ENCODE results near the gene BACE1. TPM values are rescaled to one million over a fixed set of nuclear protein-coding genes. Genes with fewer than 3 reads are reported as not detected.

Gene BACE1
- total and polyA plus RNA-seq, 10 of the 15 experiments (the other 5 are each of a cell fraction or from before 2014, with no cell fraction given) = 0.07 to 1.6 (median 0.32) TPM

GRCh38 chr11:117298195-117298594 lies 17.9 kb downstream of the BACE1 start:
- ChIA-PET POLR2A (no interaction called here), RAD21 (ENCODE audit: unreplicated experiment) (no interaction called here), CTCF (interaction anchor here (0.6 kb wide), 1 partner anchor 62 kb away, joined by 3 read pairs; no protein-coding TSS in a partner anchor), SMC1A (ENCODE audit: uncharacterized antibody, unreplicated experiment) (interaction anchor here (0.6 kb wide), 1 partner anchor 54 kb away, joined by 4 read pairs; no protein-coding TSS in a partner anchor)
- intact Hi-C loops (cut with micrococcal nuclease; ENCODE audit: unreplicated experiment) (no loop called here), in situ Hi-C loops (cut with MboI) (no loop called here)
- Histone ChIP-seq H3K4me1 (ENCODE audit: control insufficient read depth, insufficient read depth, low read length) (no peaks in the 10 kb centered on the region), H3K9me3 (replicated peaks; ENCODE audit: control insufficient read depth, insufficient read depth, low read length) (no peaks in the 10 kb centered on the region), H3K4me3 (no peak overlapping the region), H3K27me3 (replicated peaks in 1 of 2; ENCODE audit: control insufficient read depth in 2 of 2, insufficient read depth in 2 of 2, low read length in 1 of 2) (no peaks in the 10 kb centered on the region), H4K20me1 (ENCODE audit: control insufficient read depth, insufficient read depth) (no peaks in the 10 kb centered on the region), H3K27ac (ENCODE audit: control insufficient read depth, insufficient read depth) (no peak overlapping the region), H3K79me2 (ENCODE audit: control insufficient read depth, insufficient read depth, low read length) (no peaks in the 10 kb centered on the region), H3K4me2 (ENCODE audit: control insufficient read depth, insufficient read depth) (no peak overlapping the region), H3K9ac (ENCODE audit: control insufficient read depth, insufficient read depth, low read length) (no peak overlapping the region), H3K36me3 (ENCODE audit: control insufficient read depth in 2 of 2, insufficient read depth in 2 of 2, low read length in 1 of 2) (no peaks in the 10 kb centered on the region), H2AFZ (ENCODE audit: control insufficient read depth, low read depth, low read length) (no peak overlapping the region)
- no peak for ATAC-seq
- WGBS (ENCODE audit: insufficient coverage, insufficient replicate concordance, low lambda C conversion rate, missing lambda C conversion rate) = 83% methylated on average over 8 of the region's 8 CpGs
- DNase-seq (ENCODE audit: low read depth, low spot score) = no peak
- BruUV-seq (replicated peaks) = no TSS peak
- FAIRE-seq = peak; percentile 57
- TF ChIP-seq CHD4 (IDR thresholded peaks at IDR 0.05) (no peak), MEF2A (IDR thresholded peaks at IDR 0.05; ENCODE audit: insufficient read depth, low read depth, low read length) (no peak), CEBPB (IDR thresholded peaks at IDR 0.05; ENCODE audit: borderline replicate concordance in 1 of 2, low read depth in 2 of 2, low read length in 2 of 2) (no peak), REST (IDR thresholded peaks at IDR 0.05; ENCODE audit: low read depth, low read length) (no peak), KAT2A (conservative IDR thresholded peaks at IDR 0.05; ENCODE audit: control insufficient read depth, low read depth, low read length) (no peak), PKNOX1 (IDR thresholded peaks at IDR 0.05) (no peak), RELA (IDR thresholded peaks at IDR 0.05; ENCODE audit: borderline replicate concordance, partially characterized antibody) (no peak), BHLHE40 (IDR thresholded peaks at IDR 0.05; ENCODE audit: borderline replicate concordance in 1 of 2, low read depth in 2 of 2, low read length in 1 of 2) (no peak), EED (IDR thresholded peaks at IDR 0.05; ENCODE audit: low read depth) (no peak), BCL3 (IDR thresholded peaks at IDR 0.05; ENCODE audit: borderline replicate concordance, insufficient read depth, low read depth, low read length, poor library complexity, severe bottlenecking) (no peak), ATF3 (IDR thresholded peaks at IDR 0.05; ENCODE audit: borderline replicate concordance, extremely low read depth, low read depth, low read length) (no peak), MXI1 (IDR thresholded peaks at IDR 0.05; ENCODE audit: low read depth, low read length) (no peak), NFXL1 (IDR thresholded peaks at IDR 0.05; ENCODE audit: borderline replicate concordance) (no peak), CEBPZ (IDR thresholded peaks at IDR 0.05; ENCODE audit: low read depth, low read length) (no peak)

All from GM12878 (cell line).